Amniotic epithelial cell (primary cell): ENCODE data around the gene RIT2.
"Not testable (repeated sequence)": the region's sequence is repeated elsewhere in the genome, so short reads cannot be mapped to it uniquely, and the experiment has no call there.

ENCODE experiments used
- DNase-seq: peaks from one replicate; pipeline ENCODE4 v3.0.0-alpha.2; 2010; ENCODE audit warnings: low read depth

RIT2 gene

GRCh38 chr18:42756214-42756613 is 359.3 kb downstream of the RIT2 start:
- no peak for DNase-seq

DNA sequence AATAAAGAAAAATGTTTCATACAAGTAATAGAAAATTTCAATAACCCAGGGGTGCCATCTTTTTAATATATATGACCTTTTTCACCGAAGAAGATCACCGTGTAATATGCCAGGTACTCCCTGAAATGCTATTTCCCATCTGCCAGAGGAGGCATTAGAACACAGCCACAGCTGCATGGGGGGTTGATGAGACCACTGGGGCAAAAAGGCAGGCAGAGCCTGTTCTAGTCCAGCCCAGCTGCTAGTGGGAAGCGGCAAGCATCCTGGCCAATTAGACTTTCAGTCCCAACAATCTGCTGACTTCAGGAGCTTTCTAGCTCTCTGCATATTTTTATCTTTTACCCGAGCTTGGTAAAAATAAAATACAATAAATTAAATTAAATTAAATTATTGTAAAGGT is 362.6 kb downstream of the RIT2 start:
- no peak for DNase-seq

- DNase-seq: no peak
These were observed 368.7 kb downstream of the RIT2 start for GRCh38 chr18:42746794-42747193.

- DNase-seq: no peak
These were observed 369.6 kb downstream of the RIT2 start for GRCh38 chr18:42745931-42746330.

- no peak for DNase-seq
These were observed 370.3 kb downstream of the RIT2 start for GRCh38 chr18:42745171-42745570.

DNA sequence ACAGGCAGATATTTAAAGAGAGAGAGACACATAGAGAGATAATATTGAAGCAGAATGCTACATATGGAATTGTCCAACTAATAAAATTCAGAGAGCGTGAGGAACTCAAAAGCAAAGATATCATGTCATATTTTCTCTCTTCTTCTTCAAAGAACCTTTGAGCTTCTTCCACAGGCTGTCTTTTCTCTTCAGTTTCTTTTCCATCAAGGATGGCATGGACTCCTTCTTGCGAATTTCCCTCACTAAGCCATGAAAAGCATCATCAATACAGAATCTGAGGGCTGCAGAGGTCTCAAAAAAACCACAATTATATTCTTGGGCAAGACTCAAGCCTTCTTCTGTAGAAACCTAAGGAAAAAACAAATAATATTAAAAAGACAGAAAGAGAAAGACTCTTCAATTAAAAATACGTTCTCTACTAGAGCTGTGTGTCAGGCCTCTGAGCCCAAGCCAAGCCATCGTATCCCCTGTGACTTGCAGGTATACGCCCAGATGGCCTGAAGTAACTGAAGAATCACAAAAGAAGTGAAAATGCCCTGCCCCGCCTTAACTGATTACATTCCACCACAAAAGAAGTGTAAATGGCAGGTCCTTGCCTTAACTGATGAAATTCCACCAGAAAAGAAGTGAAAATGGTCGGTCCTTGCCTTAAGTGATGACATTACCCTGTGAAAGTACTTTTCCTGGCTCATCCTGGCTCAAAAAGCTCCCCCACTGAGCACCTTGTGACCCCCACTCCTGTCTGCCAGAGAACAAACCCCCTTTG is 371.9 kb downstream of the RIT2 start:
- DNase-seq: no peak

DNA sequence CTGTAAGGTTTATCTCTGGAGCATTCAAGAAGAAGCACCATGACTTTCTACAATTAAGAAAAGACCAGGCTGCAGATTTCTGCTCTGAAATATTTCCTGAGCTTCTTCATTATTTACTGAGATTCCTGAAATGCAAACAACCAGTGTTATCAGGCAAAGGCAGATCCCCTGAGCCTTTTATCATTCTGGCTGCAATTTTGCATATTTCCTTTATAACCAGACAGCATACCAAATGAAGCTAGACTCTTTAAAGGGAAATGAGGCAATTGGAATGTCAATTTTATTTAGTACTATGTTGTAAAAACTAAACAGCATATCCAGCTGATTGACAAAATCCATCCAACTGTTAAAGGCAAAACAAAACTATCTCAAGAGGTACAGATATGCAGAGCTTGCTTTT is 372.5 kb downstream of the RIT2 start:
- no peak for DNase-seq

DNA sequence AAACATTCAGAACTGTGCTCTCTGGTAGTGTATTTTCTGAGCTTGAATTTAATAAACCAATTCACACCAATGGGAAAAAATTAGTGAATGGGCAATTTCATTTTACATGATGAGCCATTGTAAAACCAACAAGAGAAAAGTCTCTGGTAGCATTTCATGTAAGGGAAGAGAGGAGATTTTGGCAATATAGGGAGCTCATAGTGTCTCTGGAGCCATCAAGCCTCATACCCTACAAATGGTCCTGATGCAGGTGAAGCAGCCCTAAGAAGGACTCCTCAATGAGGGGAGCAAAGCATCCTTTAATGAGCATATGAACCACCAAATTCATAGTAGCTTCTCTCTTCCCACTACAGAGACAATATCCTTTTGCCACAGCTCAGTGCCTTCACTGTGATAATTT is 373.0 kb downstream of the RIT2 start:
- no peak for DNase-seq

- DNase-seq: not testable (repeated sequence)
These were observed 373.6 kb downstream of the RIT2 start for GRCh38 chr18:42741805-42742347.

GRCh38 chr18:42741299-42741698 is 374.2 kb downstream of the RIT2 start:
- DNase-seq: not testable (repeated sequence)

DNA sequence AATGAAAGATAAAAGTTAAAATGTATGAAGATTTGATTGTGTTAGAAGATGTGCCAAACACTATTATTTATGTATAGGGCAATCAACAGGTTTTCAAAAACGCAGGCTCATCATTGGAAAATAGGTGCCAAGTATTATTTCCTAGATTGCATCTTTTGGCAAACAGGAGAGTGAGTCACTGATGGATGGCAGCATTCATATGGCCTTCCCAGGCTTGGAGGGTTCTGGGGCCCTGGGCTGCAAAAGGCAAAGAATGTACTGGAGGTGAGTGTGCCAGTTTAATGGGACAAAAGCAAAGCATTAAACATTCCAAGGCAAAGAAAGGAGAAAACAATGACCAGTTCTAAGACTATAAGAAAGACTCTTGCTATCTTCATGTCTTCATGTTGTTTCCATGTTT is 379.4 kb downstream of the RIT2 start:
- no peak for DNase-seq

DNA sequence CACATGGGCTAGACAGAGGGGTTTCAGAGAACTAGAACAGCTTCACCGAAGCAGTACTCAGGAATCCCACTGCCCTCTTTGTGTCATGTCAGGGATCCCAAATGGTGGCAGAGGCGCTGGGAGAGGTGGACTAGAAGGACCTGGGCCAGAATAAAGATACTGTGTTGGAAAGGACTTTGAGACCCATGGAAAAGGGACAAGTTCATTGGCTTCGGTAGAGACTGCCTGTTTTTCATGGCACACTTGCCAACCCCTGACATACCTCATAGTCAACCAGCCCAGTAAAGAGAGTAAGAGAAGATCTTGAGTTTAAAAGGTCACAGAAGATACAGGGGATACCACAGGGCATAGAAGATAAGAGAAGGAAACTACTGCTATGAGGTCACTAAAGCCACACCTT is 381.0 kb downstream of the RIT2 start:
- no peak for DNase-seq

GRCh38 chr18:42730272-42730671 is 385.2 kb downstream of the RIT2 start:
- DNase-seq: no peak

DNA sequence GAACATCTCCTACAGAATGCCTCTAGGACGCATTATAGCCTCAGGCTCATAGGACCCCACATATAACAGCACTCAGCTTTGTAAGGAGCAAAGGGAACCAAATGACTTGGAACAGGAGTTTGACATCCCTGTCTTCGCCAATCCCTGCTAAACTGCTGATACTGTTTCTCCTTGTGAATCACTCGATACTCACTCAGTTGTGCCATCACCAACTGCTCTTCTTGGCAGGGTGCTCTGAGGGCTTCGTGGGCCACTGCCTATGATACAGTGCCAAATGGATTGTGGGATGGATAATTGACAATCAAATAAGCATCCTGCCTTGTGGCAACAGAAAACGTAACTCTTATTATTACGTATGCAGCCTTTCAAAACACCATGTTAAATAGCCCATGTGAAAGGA is 396.3 kb downstream of the RIT2 start:
- DNase-seq: no peak

DNA sequence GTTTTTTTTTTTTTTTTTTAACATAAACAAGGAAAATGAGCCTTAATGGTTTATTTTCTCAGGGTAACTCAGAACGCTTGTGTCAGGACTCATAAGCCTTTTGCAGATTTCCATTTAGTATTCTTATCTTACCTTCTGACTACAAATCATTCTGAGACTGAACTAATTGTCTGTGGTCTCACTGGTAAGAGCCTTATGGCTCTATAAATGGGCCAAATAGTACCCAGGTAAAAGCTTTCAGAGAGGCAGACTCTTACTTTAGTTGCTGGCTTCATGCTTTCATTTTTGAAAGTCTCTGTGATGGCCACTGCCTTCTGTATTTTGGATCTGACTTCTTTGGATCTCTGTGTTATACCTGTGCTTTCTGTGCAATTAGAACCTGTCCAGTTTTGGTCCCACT is 403.4 kb downstream of the RIT2 start:
- DNase-seq: no peak

DNA sequence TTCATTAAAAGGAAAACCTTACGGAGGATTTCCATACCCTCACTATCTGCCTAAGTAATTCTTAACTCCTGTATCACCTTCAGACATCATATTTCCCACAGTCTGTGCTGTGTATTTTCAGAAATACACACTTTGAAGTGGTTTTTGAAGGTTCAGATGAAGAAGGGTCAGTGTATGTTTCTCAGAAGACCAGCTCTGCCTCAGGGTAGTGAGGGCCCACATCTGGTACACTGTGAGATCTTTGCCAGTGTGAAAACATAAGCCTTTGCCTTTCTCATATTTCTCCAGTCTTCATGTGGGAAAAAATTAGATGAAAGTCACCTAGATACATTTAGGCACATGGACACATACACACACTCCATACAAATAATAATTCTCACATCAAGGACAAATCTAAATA is 408.4 kb downstream of the RIT2 start:
- DNase-seq: no peak

GRCh38 chr18:42706618-42707017 is 408.9 kb downstream of the RIT2 start:
- no peak for DNase-seq

DNA sequence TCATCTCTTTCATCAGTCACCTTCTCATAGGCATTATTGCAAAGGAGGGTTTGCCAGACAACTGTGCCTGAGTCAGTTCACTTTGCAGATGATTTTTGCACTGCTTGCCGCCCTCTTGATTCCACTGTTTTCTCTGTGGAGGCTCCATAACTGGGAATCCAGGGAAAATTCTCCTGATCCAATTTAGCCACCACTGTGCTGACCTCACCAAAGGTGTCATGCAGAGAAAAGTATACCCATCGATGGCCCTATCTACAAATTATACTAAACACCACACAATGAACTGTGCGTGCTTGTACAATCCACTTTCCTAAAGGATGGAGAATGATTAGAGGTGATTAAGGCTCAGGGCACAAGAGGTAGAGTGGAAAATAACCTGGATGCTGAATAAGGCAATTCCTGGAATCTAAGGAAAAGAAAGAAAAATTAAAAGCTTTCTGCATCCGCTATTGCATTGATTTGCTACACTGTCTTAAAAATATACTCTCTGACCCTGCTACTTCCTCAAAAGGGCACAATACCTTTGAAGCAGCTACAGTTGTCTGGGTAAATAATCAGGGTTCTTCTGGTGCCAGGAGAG is 409.4 kb downstream of the RIT2 start:
- no peak for DNase-seq
